Esophagus squamous epithelium (tissue), 5 donors: ENCODE results near the gene TGIF2. TPM values are rescaled to one million over a fixed set of nuclear protein-coding genes. Genes with fewer than 3 reads are reported as not detected.

Experiments
- DNase-seq: peaks from one replicate; lab custom pipeline; 2025; lab: John Stamatoyannopoulos, UW
- H3K27ac ChIP-seq, 4 donors: fragments of 200-600 bp; sonication (generic); one replicate each; pipeline ENCODE4 v1.5.1; 2016 to 2019; ENCODE audit warnings: mild to moderate bottlenecking in 1 of 4
- H3K27me3 ChIP-seq, 4 donors: fragments of 200-600 bp; sonication (generic); 1 replicate in 3 of 4; 2 replicates in 1 of 4; pipeline versions ENCODE4 v1.5.1 to v1.6.0; 2017 to 2021; ENCODE audit warnings: antibody characterized with exemption in 1 of 4
- H3K36me3 ChIP-seq, 3 donors: fragments of 200-600 bp; sonication (generic); one replicate each; pipeline ENCODE4 v1.5.1; 2016 to 2019
- H3K4me1 ChIP-seq, 3 donors: fragments of 200-600 bp; sonication (generic); one replicate each; pipeline ENCODE4 v1.5.1; 2017 to 2019
- H3K4me3 ChIP-seq, 4 donors: fragments of 200-600 bp; sonication (generic); 1 replicate in 3 of 4; 2 replicates in 1 of 4; pipeline ENCODE4 v1.5.1; 2016 to 2019; ENCODE audit warnings: mild to moderate bottlenecking in 2 of 4, moderate library complexity in 1 of 4
- H3K9me3 ChIP-seq, 3 donors: fragments of 200-600 bp; sonication (generic); one replicate each; pipeline ENCODE4 v1.5.1; 2016 to 2019
- POLR2A ChIP-seq, 4 donors: fragments of 450-650 bp; IDR thresholded peaks; one replicate each; pipeline ENCODE4 v1.6.1; 2017; ENCODE audit warnings: antibody characterized with exemption in 4 of 4, mild to moderate bottlenecking in 4 of 4, moderate library complexity in 3 of 4
- WGBS, 2 donors: methylation state at CpG; one replicate each; pipeline ENCODE4 v1.1.5; 2018; 5-methylcytosine and 5-hydroxymethylcytosine counted together
- intact Hi-C: fragments of 100-400 bp; cut with DNase I; formaldehyde crosslinking; loops from one replicate; pipeline ENCODE4 v1.15.0; 2022
- small RNA-seq, 4 donors: library from RNA; depleted of rRNA; stranded (forward); fragments of <200 nt; gene quantifications; one replicate each; pipeline ENCODE3, GENCODE V24; 2016
- total RNA-seq, 4 donors: library from RNA; depleted of rRNA; stranded (reverse); fragments of >200 nt; gene quantifications; one replicate each; pipeline ENCODE4 v1.1.0, GENCODE V29; 2016
- TF ChIP-seq, protein P1 (sequence below), 6 experiments: fragments of 450-650 bp in 4 of 6; fragments of 200-600 bp in 2 of 6; sonication (generic) in 2 of 6; IDR thresholded peaks; one replicate each; pipeline ENCODE4 v1.5.1; 2016 to 2019; ENCODE audit warnings: antibody characterized with exemption in 6 of 6, mild to moderate bottlenecking in 4 of 6, moderate library complexity in 4 of 6
- donor health status: DM: yes; HTN: yes; CAD: no.

TGIF2 gene
- total RNA-seq, 4 donors from 2014 or later = 3.4 to 10.9 (median 7.1) TPM

DNA sequence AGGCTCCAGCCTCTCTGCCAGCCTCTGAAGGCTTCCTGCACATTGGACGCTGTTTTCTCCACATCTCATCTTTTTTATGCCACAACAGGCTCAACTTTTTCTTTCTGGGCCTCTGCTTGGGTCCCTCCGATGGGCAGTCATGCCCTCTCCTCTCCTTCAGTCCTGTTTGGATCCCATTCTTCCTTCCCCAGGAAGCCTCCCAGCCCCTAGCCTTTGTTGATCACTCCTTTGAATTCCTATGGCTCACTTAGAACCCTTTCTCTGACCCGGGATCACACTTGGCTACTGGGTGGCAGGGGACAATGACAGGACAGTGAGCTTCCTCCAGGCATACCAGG, 68.1 kb downstream of the TGIF2 start:
- TF ChIP-seq POLR2A (IDR thresholded peaks at IDR 0.05) = no peak
- TF ChIP-seq, protein P1, sequence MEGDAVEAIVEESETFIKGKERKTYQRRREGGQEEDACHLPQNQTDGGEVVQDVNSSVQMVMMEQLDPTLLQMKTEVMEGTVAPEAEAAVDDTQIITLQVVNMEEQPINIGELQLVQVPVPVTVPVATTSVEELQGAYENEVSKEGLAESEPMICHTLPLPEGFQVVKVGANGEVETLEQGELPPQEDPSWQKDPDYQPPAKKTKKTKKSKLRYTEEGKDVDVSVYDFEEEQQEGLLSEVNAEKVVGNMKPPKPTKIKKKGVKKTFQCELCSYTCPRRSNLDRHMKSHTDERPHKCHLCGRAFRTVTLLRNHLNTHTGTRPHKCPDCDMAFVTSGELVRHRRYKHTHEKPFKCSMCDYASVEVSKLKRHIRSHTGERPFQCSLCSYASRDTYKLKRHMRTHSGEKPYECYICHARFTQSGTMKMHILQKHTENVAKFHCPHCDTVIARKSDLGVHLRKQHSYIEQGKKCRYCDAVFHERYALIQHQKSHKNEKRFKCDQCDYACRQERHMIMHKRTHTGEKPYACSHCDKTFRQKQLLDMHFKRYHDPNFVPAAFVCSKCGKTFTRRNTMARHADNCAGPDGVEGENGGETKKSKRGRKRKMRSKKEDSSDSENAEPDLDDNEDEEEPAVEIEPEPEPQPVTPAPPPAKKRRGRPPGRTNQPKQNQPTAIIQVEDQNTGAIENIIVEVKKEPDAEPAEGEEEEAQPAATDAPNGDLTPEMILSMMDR (IDR thresholded peaks at IDR 0.05) = no peak
- H3K4me1 ChIP-seq = peaks cover 0 to 10% (median 3%) of the 10 kb centered on the region in 3 donors
- H3K9me3 ChIP-seq = no peaks in the 10 kb centered on the region
- 86 to 89% methylated on average over 2 to 3 of the region's 3 CpGs for WGBS, 2 donors
- no peak overlapping the region for H3K4me3 ChIP-seq
- peaks cover 0 to 20% (median 0%) of the 10 kb centered on the region in 4 donors for H3K27me3 ChIP-seq
- H3K27ac ChIP-seq = no peak overlapping the region
- DNase-seq = no peak
- no peaks in the 10 kb centered on the region for H3K36me3 ChIP-seq
- intact Hi-C loops = no loop called here

DNA sequence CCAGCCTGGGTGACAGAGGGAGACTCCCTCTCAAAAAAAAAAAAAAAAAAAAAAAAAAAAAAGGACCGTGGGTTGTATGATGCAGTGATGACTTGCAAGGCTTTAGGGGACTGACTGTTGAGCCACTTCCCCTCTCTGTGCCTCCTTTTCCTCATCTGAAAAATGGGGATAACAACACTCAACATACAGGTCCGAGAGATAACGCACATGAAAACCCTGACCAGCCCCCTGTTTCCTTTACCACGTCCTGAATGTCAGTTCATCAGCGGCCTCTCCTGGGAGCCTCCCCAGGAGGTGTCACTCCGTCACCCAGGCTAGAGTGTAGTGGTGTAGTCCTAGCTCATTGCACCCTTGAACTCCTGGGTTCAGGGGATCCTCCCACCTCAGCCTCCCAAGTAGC, 68.7 kb downstream of the TGIF2 start:
- no peak for DNase-seq
- H3K36me3 ChIP-seq = no peaks in the 10 kb centered on the region
- 67 to 70% methylated on average over 6 of the region's 6 CpGs for whole genome bisulfite sequencing, 2 donors
- no peak for TF ChIP-seq POLR2A (IDR thresholded peaks at IDR 0.05)
- TF ChIP-seq, protein P1 (IDR thresholded peaks at IDR 0.05) = no peak
- H3K27ac ChIP-seq = no peak overlapping the region
- H3K27me3 ChIP-seq = peaks cover 0 to 20% (median 0%) of the 10 kb centered on the region in 4 donors
- H3K9me3 ChIP-seq = no peaks in the 10 kb centered on the region
- no peak overlapping the region for H3K4me3 ChIP-seq
- H3K4me1 ChIP-seq = peaks cover 0 to 10% (median 3%) of the 10 kb centered on the region in 3 donors
- intact Hi-C loops = no loop called here

Small RNAs within 50 kb of the gene (small RNA-seq; reads per million reads assigned to genes)
- gene RF00017 = 0 reads per million in 4 donors

Other genes with a start within 250 kb of the TGIF2 start
- 100 to 1,000 TPM in 1 of 4 donors, 10 to 100 TPM in 3; 10.7 to 313 (median 60.7) TPM for gene MYL9, start 32.1 kb upstream of the TGIF2 start, total RNA-seq
- gene RAB5IF, start 32.2 kb downstream of the TGIF2 start, total RNA-seq = 100 to 1,000 TPM; 203 to 373 (median 267) TPM
- 1 to 10 TPM in 1 of 4 donors, under 1 TPM in 2, not detected in 1; 0.11 to 1.9 (median 0.61) TPM for gene SLA2, start 72.6 kb downstream of the TGIF2 start, total RNA-seq
- 10 to 100 TPM; 13.9 to 23.5 (median 18.1) TPM for gene NDRG3, start 172.5 kb downstream of the TGIF2 start, total RNA-seq
- 10 to 100 TPM in 2 of 4 donors, 1 to 10 TPM in 2; 6.9 to 13.0 (median 9.7) TPM for gene DSN1, start 200.2 kb downstream of the TGIF2 start, total RNA-seq